ENCODE results near the gene TMEM259. TPM values are rescaled to one million over a fixed set of nuclear protein-coding genes. Genes with fewer than 3 reads are reported as not detected.
A peak's percentile ranks its signal among the peaks of the same experiment; 100 is the strongest.

The TMEM259 gene
- total RNA-seq, 1 donor, result 49.9 TPM

DNA sequence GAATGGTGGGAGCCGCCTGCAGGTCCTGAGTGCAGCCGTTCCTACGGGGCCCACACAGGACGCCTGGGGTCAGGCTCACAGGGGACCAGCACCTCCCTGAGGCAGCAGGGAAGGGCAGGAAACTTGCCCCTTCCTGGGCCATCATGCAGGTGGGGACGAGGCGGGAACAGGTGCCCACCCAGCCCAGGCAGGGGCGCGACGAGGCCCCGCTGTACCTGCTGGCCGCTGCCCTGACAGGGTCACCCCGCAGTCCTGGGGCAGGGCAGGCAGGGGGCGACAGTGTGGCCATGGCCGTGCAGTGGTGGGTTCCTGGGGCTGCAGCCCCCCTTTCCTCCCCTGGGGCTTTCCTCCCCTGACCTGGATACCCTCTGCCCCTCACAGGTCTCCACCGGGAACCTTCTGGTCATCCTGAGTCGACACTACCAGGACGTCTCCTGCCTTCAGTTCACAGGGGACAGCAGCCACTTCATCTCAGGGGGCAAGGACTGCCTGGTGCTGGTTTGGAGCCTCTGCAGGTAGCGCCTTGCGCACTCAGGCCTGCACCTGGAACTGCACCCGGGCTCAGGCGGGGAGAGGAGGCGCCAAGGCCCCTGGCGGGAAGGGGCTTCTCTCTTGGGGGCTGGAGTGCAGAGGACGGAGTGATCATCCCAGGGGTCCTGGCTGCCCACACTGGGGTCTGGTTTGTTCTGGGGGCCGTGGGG lies 31.4 kb downstream of the TMEM259 start:
- no peak overlapping the region for H3K4me3 ChIP-seq (ENCODE audit: low read depth, low read length)
- no peak for DNase-seq (ENCODE audit: low read depth)
- TF ChIP-seq, protein P1, sequence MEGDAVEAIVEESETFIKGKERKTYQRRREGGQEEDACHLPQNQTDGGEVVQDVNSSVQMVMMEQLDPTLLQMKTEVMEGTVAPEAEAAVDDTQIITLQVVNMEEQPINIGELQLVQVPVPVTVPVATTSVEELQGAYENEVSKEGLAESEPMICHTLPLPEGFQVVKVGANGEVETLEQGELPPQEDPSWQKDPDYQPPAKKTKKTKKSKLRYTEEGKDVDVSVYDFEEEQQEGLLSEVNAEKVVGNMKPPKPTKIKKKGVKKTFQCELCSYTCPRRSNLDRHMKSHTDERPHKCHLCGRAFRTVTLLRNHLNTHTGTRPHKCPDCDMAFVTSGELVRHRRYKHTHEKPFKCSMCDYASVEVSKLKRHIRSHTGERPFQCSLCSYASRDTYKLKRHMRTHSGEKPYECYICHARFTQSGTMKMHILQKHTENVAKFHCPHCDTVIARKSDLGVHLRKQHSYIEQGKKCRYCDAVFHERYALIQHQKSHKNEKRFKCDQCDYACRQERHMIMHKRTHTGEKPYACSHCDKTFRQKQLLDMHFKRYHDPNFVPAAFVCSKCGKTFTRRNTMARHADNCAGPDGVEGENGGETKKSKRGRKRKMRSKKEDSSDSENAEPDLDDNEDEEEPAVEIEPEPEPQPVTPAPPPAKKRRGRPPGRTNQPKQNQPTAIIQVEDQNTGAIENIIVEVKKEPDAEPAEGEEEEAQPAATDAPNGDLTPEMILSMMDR (IDR thresholded peaks at IDR 0.05; ENCODE audit: insufficient read depth, low read length), result peak; percentile 20

DNA sequence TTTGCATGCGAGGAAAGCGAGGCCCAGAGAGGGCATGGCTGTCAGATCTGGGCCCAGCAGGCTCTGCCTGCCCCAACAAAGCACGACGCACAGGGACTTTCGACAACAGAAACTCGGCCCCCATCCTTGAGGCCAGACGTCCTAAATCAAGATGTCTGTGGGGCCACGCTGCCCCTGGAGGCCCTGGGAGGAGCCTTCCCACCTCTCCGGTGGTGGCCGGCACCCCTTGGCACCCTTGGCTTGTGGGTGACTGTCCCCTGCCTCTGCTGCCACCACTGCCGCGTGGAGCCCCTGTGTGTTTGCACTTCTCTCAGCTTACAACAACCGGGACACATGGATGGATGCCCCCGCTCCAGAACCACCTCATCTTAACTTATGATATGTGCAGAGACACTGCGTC lies 32.4 kb downstream of the TMEM259 start:
- H3K4me3 ChIP-seq (ENCODE audit: low read depth, low read length), result no peak overlapping the region
- TF ChIP-seq, protein P1 (IDR thresholded peaks at IDR 0.05; ENCODE audit: insufficient read depth, low read length), result no peak

DNA sequence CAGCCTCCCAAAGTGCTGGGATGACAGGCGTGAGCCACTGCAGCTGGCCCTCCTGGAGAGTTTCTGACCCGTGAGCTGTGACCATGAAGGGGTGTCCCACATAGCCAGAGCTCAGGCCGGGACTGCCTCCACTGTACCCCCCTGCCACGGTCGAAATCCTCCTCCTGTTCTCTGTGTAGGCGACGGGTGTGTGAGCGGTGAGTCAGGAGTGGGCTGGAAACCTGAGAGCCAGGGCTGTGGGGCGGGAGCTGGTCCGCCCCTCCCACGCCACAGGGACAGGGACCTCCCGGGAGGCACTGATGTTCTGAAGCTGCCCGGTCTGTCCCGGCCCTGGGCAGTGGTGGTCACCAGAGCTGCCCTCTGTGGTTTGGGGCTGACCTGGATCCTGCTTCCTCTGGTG lies 32.8 kb downstream of the TMEM259 start:
- TF ChIP-seq, protein P1 (IDR thresholded peaks at IDR 0.05; ENCODE audit: insufficient read depth, low read length), result no peak
- DNase-seq (ENCODE audit: low read depth), result no peak
- no peak overlapping the region for H3K4me3 ChIP-seq (ENCODE audit: low read depth, low read length)

More for the DNA sequence above, 32.4 kb downstream of the TMEM259 start:
- DNase-seq (ENCODE audit: low read depth), result no peak

DNA sequence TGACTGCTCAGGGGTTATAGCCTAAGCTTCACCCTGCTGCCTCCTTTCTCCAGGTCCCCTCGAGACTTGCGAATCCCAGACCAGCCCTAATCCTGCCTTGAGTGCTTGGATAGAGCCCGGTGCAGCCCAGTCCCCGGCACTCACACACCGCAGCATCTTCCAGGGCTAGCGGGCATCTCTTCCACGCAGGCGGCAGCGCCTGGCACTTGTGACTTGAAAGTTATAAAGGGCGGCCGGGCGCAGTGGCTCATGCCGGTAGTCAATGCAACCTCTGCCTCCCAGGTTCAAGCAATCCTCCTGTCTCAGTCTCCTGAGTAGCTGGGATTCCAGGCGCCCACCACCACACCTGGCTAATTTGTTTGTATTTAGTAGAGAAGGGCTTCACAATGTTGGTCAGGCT lies 34.8 kb downstream of the TMEM259 start:
- TF ChIP-seq, protein P1 (IDR thresholded peaks at IDR 0.05; ENCODE audit: insufficient read depth, low read length), result no peak

DNA sequence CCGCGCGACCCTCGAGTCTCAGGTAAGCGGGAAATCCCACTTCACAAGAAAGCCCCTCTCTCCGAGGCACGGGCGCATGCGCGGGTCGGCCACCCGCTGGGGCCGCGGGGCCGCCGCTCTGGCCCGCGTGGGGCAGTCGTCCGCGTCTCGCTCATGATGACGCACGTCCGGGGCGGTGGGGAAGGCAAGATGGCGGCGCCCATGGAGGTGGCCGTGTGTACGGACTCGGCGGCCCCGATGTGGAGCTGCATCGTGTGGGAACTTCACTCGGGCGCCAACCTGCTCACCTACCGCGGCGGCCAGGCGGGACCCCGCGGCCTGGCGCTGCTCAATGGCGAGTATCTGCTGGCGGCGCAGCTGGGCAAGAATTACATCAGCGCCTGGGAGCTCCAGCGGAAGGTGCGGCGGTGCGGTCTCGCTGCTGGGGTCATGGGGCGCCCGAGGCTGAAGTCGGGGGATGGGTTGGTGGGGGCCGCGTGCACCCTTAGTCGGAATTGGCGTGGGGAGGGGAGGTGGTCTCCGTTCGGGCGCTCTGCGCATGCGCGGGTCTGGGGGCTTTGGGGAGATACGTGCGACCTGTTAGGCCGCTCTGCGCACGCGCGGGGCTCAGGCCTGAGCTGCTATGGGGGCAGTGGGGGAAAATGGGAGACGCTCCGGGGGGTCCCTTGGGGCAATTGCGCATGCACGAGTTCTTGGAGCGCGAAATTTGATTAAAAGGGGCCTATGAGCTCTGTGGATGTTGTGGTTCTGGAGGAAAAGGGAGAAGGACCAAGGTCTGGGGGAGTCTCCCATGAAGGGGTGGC lies 36.6 kb downstream of the TMEM259 start, which contains the start of gene WDR18:
WDR18 (plus strand) TSS at position 181 of the 803 bp plus-strand sequence; CDS start at position 190, 9 bp downstream.
- H3K4me3 ChIP-seq (ENCODE audit: low read depth, low read length), result peak within 1 kb of the TSS; percentile 95
- DNase-seq (ENCODE audit: low read depth), result peak; percentile 79
- TF ChIP-seq, protein P1 (IDR thresholded peaks at IDR 0.05; ENCODE audit: insufficient read depth, low read length), result no peak

More for the DNA sequence above, 34.8 kb downstream of the TMEM259 start:
- no peak overlapping the region for H3K4me3 ChIP-seq (ENCODE audit: low read depth, low read length)
- no peak for DNase-seq (ENCODE audit: low read depth)

DNA sequence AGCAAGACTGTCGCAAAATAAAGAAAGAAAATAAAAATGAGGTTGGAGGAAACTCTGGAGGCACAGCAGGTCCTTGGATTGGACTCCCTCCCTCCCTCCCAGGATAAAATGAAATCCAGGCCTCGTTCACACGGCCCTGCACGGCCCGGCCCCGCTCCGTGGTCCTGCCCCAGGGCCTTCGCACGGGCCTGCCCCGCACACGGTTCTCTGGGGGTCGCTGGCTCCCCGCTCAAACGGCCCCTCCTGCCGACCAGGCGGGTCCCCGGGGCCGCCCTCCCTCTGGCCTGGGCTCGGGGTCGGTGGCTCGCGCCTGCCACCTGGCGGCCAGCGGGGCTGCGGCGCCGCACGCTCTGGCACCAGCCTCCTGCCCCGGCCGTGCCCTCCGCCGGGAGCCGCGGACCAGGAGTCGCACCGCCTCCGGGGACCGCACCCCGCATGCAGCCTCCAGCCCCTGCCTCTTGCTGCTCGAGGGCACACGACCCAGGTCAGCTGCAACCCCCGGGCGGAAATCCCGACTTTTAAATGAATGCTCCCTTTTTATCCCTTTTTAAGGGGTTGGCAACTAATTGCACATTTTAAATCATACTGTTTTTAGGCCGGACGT lies 38.3 kb downstream of the TMEM259 start:
- TF ChIP-seq, protein P1 (IDR thresholded peaks at IDR 0.05; ENCODE audit: insufficient read depth, low read length), result peak; percentile 51
- peak overlapping the region; percentile 57 for H3K4me3 ChIP-seq (ENCODE audit: low read depth, low read length)
- peak; percentile 47 for DNase-seq (ENCODE audit: low read depth)

Data from fibroblast of the aortic adventitia (primary cell).